ENCODE data around the gene NTSR1.

NTSR1 gene

GRCh38 chr20:62741191-62741691 is 32.6 kb downstream of the NTSR1 start:
- TF ChIP-seq REST (IDR thresholded peaks at IDR 0.05; ENCODE audit: insufficient read depth in 1 of 2, low read depth in 2 of 2, low read length in 2 of 2) (peak; percentile 83 to 94), POLR2AphosphoS5 (IDR thresholded peaks at IDR 0.05; ENCODE audit: low read depth, low read length) (no peak), TAF1 (IDR thresholded peaks at IDR 0.05; ENCODE audit: borderline replicate concordance, insufficient read depth, low read length) (no peak)

GRCh38 chr20:62741701-62742491 is 33.3 kb downstream of the NTSR1 start:
- TF ChIP-seq SIN3A (IDR thresholded peaks at IDR 0.05; ENCODE audit: borderline replicate concordance, insufficient read depth, low read length), result no peak
- TF ChIP-seq REST (IDR thresholded peaks at IDR 0.05; ENCODE audit: insufficient read depth in 1 of 2, low read depth in 2 of 2, low read length in 2 of 2), result no peak
- TF ChIP-seq POLR2AphosphoS5 (IDR thresholded peaks at IDR 0.05; ENCODE audit: low read depth, low read length), result no peak
- no peak for TF ChIP-seq TAF1 (IDR thresholded peaks at IDR 0.05; ENCODE audit: borderline replicate concordance, insufficient read depth, low read length)
- TF ChIP-seq FOXP2 (optimal IDR thresholded peaks at IDR 0.05; ENCODE audit: borderline replicate concordance, extremely low read depth, extremely low read length, insufficient read depth), result no peak

GRCh38 chr20:62742550-62742949 is 33.9 kb downstream of the NTSR1 start:
- TF ChIP-seq SIN3A (IDR thresholded peaks at IDR 0.05; ENCODE audit: borderline replicate concordance, insufficient read depth, low read length) (no peak), FOXP2 (optimal IDR thresholded peaks at IDR 0.05; ENCODE audit: borderline replicate concordance, extremely low read depth, extremely low read length, insufficient read depth) (no peak), REST (IDR thresholded peaks at IDR 0.05; ENCODE audit: insufficient read depth in 1 of 2, low read depth in 2 of 2, low read length in 2 of 2) (no peak), POLR2AphosphoS5 (IDR thresholded peaks at IDR 0.05; ENCODE audit: low read depth, low read length) (no peak), TAF1 (IDR thresholded peaks at IDR 0.05; ENCODE audit: borderline replicate concordance, insufficient read depth, low read length) (no peak)

GRCh38 chr20:62742979-62743776 is 34.5 kb downstream of the NTSR1 start:
- no peak for TF ChIP-seq REST (IDR thresholded peaks at IDR 0.05; ENCODE audit: insufficient read depth in 1 of 2, low read depth in 2 of 2, low read length in 2 of 2)
- TF ChIP-seq FOXP2 (optimal IDR thresholded peaks at IDR 0.05; ENCODE audit: borderline replicate concordance, extremely low read depth, extremely low read length, insufficient read depth), result no peak
- TF ChIP-seq SIN3A (IDR thresholded peaks at IDR 0.05; ENCODE audit: borderline replicate concordance, insufficient read depth, low read length), result no peak
- TF ChIP-seq POLR2AphosphoS5 (IDR thresholded peaks at IDR 0.05; ENCODE audit: low read depth, low read length), result no peak
- no peak for TF ChIP-seq TAF1 (IDR thresholded peaks at IDR 0.05; ENCODE audit: borderline replicate concordance, insufficient read depth, low read length)
